Activated T-cell treated with anti-CD3 and anti-CD28 coated beads, Interleukin-2, amount 50 U/mL, for 4 hours (primary cell): Measurements from ENCODE around the gene USP31. TPM values are rescaled to one million over a fixed set of nuclear protein-coding genes. Genes with fewer than 3 reads are reported as not detected.
"Not testable (repeated sequence)": the region's sequence is repeated elsewhere in the genome, so short reads cannot be mapped to it uniquely, and the experiment has no call there.

ENCODE experiments used
- ATAC-seq, 2 donors: fragments of 200-7000 bp; cut with Tn5 transposase; one replicate each; pipeline ENCODE4 v1.10.0; 2021
- DNase-seq: peaks from one replicate; pipeline ENCODE4 v3.0.0-alpha.2; 2020
- H3K27me3 Mint-ChIP-seq: one replicate; pipeline ENCODE4 v1.8.0; 2021; ENCODE audit warnings: low read depth, mixed read lengths
- H3K36me3 Mint-ChIP-seq: one replicate; pipeline ENCODE4 v1.8.0; 2022; ENCODE audit warnings: mixed read lengths; ENCODE audit not compliant: insufficient read depth
- H3K4me1 Mint-ChIP-seq: one replicate; pipeline ENCODE4 v1.8.0; 2021; ENCODE audit warnings: low read depth, mixed read lengths
- H3K4me3 Mint-ChIP-seq: one replicate; pipeline ENCODE4 v1.8.0; 2021; ENCODE audit warnings: mild to moderate bottlenecking, moderate library complexity, mixed read lengths
- H3K9me3 Mint-ChIP-seq: one replicate; pipeline ENCODE4 v1.8.0; 2021; ENCODE audit warnings: mixed read lengths
- total RNA-seq, 3 donors: library from RNA; stranded (reverse); gene quantifications; one replicate each; pipeline ENCODE4 v1.2.1, GENCODE V29; 2021

The USP31 gene
- total RNA-seq, 3 donors from 2014 or later, result 11.3 to 11.9 (median 11.4) TPM

DNA sequence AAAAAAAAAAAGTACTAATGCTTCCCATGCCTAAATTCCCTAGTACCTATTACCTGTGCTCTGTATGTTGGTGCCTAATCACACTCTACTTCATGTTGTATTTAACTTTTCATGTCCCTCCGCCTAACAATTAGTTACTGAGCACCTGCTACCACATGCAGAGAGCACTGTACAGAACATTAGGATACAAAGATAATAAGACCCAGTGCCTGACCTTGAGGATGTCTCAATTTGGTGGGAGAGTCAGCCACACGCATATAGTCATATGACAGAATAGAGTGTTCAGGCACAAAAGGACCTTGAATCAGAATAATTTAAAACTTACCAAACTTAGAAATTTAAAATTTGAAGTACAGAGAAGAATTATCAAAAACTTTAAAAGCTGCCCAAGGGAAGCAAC lies 42.1 kb downstream of the USP31 start:
- no peak for ATAC-seq
- H3K9me3 Mint-ChIP-seq, result no peaks in the 10 kb centered on the region
- no peak for DNase-seq
- H3K36me3 Mint-ChIP-seq, result peaks cover 31% of the 10 kb centered on the region
- H3K4me1 Mint-ChIP-seq, result no peaks in the 10 kb centered on the region
- no peak overlapping the region for H3K4me3 Mint-ChIP-seq
- H3K27me3 Mint-ChIP-seq, result no peaks in the 10 kb centered on the region

DNA sequence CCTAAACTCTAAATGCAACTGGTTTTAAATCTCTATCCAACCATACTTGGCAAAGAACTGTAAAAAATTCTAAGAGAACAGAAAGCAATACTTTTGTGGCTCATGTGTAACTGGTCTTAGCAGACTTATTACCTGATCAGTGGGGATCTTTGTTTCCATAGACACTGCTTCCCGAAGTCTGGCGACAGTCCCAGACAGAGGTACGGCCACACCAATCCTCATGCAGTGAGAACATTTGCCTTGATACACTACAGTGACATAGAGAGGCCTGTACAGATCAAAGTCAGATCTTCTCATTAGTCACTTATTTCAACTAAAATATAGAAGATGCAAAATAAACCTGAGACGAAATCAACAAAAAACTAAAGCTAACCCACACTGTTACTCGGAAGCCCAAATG lies 43.9 kb downstream of the USP31 start:
- Mint-ChIP-seq H3K4me3 (no peak overlapping the region), H3K9me3 (no peaks in the 10 kb centered on the region), H3K27me3 (no peaks in the 10 kb centered on the region), H3K4me1 (no peaks in the 10 kb centered on the region), H3K36me3 (peaks cover 35% of the 10 kb centered on the region)
- ATAC-seq, result no peak
- no peak for DNase-seq

GRCh38 chr16:23104032-23104955 lies 45.0 kb downstream of the USP31 start:
- no peak for DNase-seq
- Mint-ChIP-seq H3K9me3 (no peaks in the 10 kb centered on the region), H3K4me1 (no peaks in the 10 kb centered on the region), H3K4me3 (no peak overlapping the region), H3K27me3 (no peaks in the 10 kb centered on the region), H3K36me3 (peaks cover 42% of the 10 kb centered on the region)
- ATAC-seq, result no peak

GRCh38 chr16:23103603-23104002 lies 45.6 kb downstream of the USP31 start:
- ATAC-seq, result no peak
- H3K27me3 Mint-ChIP-seq, result no peaks in the 10 kb centered on the region
- DNase-seq, result no peak
- H3K9me3 Mint-ChIP-seq, result no peaks in the 10 kb centered on the region
- no peak overlapping the region for H3K4me3 Mint-ChIP-seq
- peaks cover 47% of the 10 kb centered on the region for H3K36me3 Mint-ChIP-seq
- H3K4me1 Mint-ChIP-seq, result no peaks in the 10 kb centered on the region

DNA sequence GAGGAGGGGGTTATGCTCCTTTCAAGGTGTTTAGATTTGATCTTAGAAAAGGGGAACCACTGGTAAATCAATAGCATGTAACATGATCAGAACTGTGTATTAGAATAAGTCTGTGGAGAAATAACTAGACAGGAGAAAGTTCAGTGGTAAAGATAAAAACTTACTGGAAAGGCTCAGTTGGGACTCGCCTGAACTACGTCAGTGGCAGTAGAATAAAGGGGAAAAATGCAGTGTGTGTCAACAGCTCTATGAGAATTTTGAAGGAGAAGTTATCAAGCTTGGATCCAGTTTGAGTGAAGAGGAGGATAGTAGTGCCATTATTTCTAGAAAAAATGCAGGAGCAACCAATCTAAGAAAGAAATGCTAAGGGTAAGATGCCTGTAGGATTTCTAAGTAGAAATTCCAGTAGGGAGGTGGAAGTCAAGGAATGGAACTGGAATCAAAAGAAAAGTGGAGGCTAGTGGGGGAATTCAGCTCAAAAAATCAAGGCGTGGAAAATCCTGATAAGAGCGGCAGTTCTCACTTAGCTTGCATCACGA lies 48.2 kb downstream of the USP31 start:
- ATAC-seq (no peak), DNase-seq (no peak)
- Mint-ChIP-seq H3K4me3 (no peak overlapping the region), H3K36me3 (peaks cover 36% of the 10 kb centered on the region), H3K9me3 (no peaks in the 10 kb centered on the region), H3K4me1 (peaks cover 12% of the 10 kb centered on the region), H3K27me3 (no peaks in the 10 kb centered on the region)

- H3K9me3 Mint-ChIP-seq, DNase-seq, ATAC-seq, H3K27me3 Mint-ChIP-seq: not testable (repeated sequence)
- peak overlapping the region; percentile 0 for H3K4me3 Mint-ChIP-seq
- H3K36me3 Mint-ChIP-seq, result peaks cover 45% of the 10 kb centered on the region
- H3K4me1 Mint-ChIP-seq, result peaks cover 26% of the 10 kb centered on the region
Measured at GRCh38 chr16:23096450-23096849, 52.8 kb downstream of the USP31 start.

DNA sequence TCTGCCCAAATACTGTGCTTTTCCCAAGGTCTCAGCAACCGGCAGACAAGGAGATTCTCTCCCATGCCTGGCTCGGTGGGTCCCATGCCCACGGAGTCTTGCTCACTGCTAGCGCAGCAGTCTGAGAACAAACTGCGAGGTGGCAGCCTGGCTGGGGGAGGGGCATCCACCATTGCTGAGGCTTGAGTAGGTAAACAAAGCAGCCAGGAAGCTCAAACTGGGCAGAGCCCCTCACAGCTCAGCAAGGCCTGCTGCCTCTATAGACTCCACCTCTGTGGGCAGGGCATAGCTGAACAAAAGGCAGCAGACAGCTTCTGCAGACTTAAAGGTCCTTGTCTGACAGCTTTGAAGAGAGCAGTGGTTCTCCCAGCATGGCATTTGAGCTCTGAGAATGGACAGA lies 55.1 kb downstream of the USP31 start:
- H3K4me3 Mint-ChIP-seq, result not testable (repeated sequence)

GRCh38 chr16:23092801-23093117 lies 56.5 kb downstream of the USP31 start:
- Mint-ChIP-seq H3K27me3 (no peaks in the 10 kb centered on the region), H3K9me3 (no peaks in the 10 kb centered on the region), H3K36me3 (peaks cover 44% of the 10 kb centered on the region), H3K4me3 (no peak overlapping the region), H3K4me1 (peaks cover 26% of the 10 kb centered on the region)
- ATAC-seq (no peak), DNase-seq (no peak)

More for the DNA sequence above, 55.1 kb downstream of the USP31 start:
- H3K4me1 Mint-ChIP-seq, result peaks cover 26% of the 10 kb centered on the region
- H3K36me3 Mint-ChIP-seq, result peaks cover 45% of the 10 kb centered on the region
- not testable (repeated sequence) for ATAC-seq, DNase-seq, H3K9me3 Mint-ChIP-seq, H3K27me3 Mint-ChIP-seq

DNA sequence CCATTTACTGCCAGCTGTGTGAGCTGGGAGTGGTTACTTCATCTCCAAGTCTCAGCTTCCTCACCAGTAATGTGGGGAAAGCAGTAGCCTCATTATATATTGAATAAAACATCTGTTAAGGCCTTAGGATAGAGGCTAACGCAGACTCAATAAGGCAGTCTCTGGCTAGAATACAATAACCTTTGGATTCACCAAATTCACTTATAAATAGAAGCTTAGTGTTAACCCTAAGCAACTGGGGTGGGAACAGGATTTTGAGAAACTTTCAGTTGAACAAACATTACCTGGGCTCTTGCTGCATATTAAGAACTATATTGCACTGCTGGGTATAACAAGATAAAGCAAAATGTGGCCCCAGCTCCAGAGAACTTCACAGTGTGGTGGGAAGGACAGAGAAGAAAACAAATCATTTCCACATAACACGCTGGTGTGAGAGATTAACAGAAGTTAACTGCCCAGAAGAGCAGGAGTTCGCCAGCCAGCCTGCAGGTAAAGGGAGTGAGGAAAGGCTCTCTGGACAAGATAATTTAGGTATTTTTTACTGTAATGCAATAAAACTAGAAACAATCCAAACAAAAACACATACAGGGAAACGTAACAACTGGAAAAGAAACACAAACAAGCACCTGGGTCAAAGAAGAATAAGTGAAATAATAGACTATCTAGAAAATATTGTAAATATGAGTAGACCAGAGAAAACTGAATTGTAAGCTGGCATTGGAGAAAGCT lies 57.0 kb downstream of the USP31 start:
- H3K36me3 Mint-ChIP-seq, result peaks cover 44% of the 10 kb centered on the region
- no peak overlapping the region for H3K4me3 Mint-ChIP-seq
- H3K4me1 Mint-ChIP-seq, result peaks cover 26% of the 10 kb centered on the region
- DNase-seq (no peak), ATAC-seq (no peak)
- H3K9me3 Mint-ChIP-seq, result no peaks in the 10 kb centered on the region
- H3K27me3 Mint-ChIP-seq, result no peaks in the 10 kb centered on the region

GRCh38 chr16:23089111-23089510 lies 60.1 kb downstream of the USP31 start:
- no peak overlapping the region for H3K4me3 Mint-ChIP-seq
- H3K4me1 Mint-ChIP-seq, result no peaks in the 10 kb centered on the region
- H3K9me3 Mint-ChIP-seq, result no peaks in the 10 kb centered on the region
- ATAC-seq (no peak), DNase-seq (no peak)
- H3K36me3 Mint-ChIP-seq, result peaks cover 40% of the 10 kb centered on the region
- no peaks in the 10 kb centered on the region for H3K27me3 Mint-ChIP-seq

GRCh38 chr16:23088018-23088417 lies 61.2 kb downstream of the USP31 start:
- no peaks in the 10 kb centered on the region for H3K27me3 Mint-ChIP-seq
- DNase-seq, result no peak
- no peaks in the 10 kb centered on the region for H3K9me3 Mint-ChIP-seq
- H3K4me3 Mint-ChIP-seq, result no peak overlapping the region
- no peak for ATAC-seq
- H3K36me3 Mint-ChIP-seq, result peaks cover 40% of the 10 kb centered on the region
- no peaks in the 10 kb centered on the region for H3K4me1 Mint-ChIP-seq

- peaks cover 4% of the 10 kb centered on the region for H3K4me1 Mint-ChIP-seq
- DNase-seq (no peak), ATAC-seq (no peak)
- peaks cover 31% of the 10 kb centered on the region for H3K36me3 Mint-ChIP-seq
- H3K4me3 Mint-ChIP-seq, result no peak overlapping the region
- H3K9me3 Mint-ChIP-seq, result no peaks in the 10 kb centered on the region
- H3K27me3 Mint-ChIP-seq, result no peaks in the 10 kb centered on the region
Measured at GRCh38 chr16:23085949-23086348, 63.3 kb downstream of the USP31 start.

GRCh38 chr16:23082161-23082788 lies 67.0 kb downstream of the USP31 start:
- H3K9me3 Mint-ChIP-seq, result no peaks in the 10 kb centered on the region
- ATAC-seq (no peak), DNase-seq (no peak)
- H3K4me1 Mint-ChIP-seq, result peaks cover 4% of the 10 kb centered on the region
- H3K27me3 Mint-ChIP-seq, result no peaks in the 10 kb centered on the region
- H3K4me3 Mint-ChIP-seq, result no peak overlapping the region
- H3K36me3 Mint-ChIP-seq, result peaks cover 36% of the 10 kb centered on the region

- Mint-ChIP-seq H3K36me3 (peaks cover 39% of the 10 kb centered on the region), H3K9me3 (no peaks in the 10 kb centered on the region), H3K27me3 (no peaks in the 10 kb centered on the region), H3K4me3 (no peak overlapping the region), H3K4me1 (peaks cover 4% of the 10 kb centered on the region)
- ATAC-seq (no peak), DNase-seq (no peak)
Measured at GRCh38 chr16:23081675-23082119, 67.6 kb downstream of the USP31 start.
